CD4-positive, alpha-beta memory T cell (primary cell): ENCODE data around the gene MAP6. TPM values are rescaled to one million over a fixed set of nuclear protein-coding genes. Genes with fewer than 3 reads are reported as not detected.

Experiments
- CTCF ChIA-PET: fragments of 350-600 bp; sonication (Branson Sonifier 250); formaldehyde crosslinking; loops from one replicate; lab custom pipeline; 2021; ENCODE audit warnings: inconsistent platforms; ENCODE audit not compliant: partially characterized antibody; lab: Charles Lee
- POLR2A ChIA-PET: fragments of 350-600 bp; sonication (Branson Sonifier 250); formaldehyde crosslinking; loops from one replicate; lab custom pipeline; 2021; ENCODE audit not compliant: partially characterized antibody; lab: Charles Lee
- DNase-seq, 5 donors: peaks; one replicate each; pipeline versions ENCODE4 v3.0.0 to v3.0.0-alpha.2; 2020 to 2022; ENCODE audit warnings: mixed read lengths in 1 of 5
- H3K27ac ChIP-seq: one replicate; pipeline ENCODE4 v1.7.0; 2013; ENCODE audit warnings: low read depth, low read length
- H3K27me3 ChIP-seq: 2 replicates; pipeline ENCODE4 v1.7.0; 2013; ENCODE audit warnings: mild to moderate bottlenecking, low read length, moderate library complexity; ENCODE audit not compliant: insufficient read depth
- H3K36me3 ChIP-seq: 2 replicates; pipeline ENCODE4 v1.7.0; 2013; ENCODE audit warnings: mild to moderate bottlenecking, low read length, moderate library complexity; ENCODE audit not compliant: insufficient read depth
- H3K4me1 ChIP-seq: 2 replicates; pipeline ENCODE4 v1.7.0; 2013; ENCODE audit warnings: mild to moderate bottlenecking, low read length, moderate library complexity; ENCODE audit not compliant: insufficient read depth
- H3K4me3 ChIP-seq, 2 donors: one replicate each; pipeline ENCODE4 v1.7.0; 2013; ENCODE audit warnings: low read length in 2 of 2, mild to moderate bottlenecking in 1 of 2
- H3K9me3 ChIP-seq, 2 donors: one replicate each; pipeline ENCODE4 v1.7.0; 2013; ENCODE audit warnings: low read length in 2 of 2, control low read depth in 1 of 2; ENCODE audit not compliant: control insufficient read depth in 1 of 2
- H3K27ac Mint-ChIP-seq, 7 donors: one replicate each; pipeline ENCODE4 v1.8.0; 2020 to 2021; ENCODE audit warnings: mixed read lengths in 7 of 7, mild to moderate bottlenecking in 6 of 7, inconsistent platforms in 3 of 7, moderate library complexity in 3 of 7
- H3K27me3 Mint-ChIP-seq, 2 donors: one replicate each; pipeline ENCODE4 v1.8.0; 2020 to 2021; ENCODE audit warnings: mixed read lengths in 2 of 2
- H3K36me3 Mint-ChIP-seq, 2 donors: one replicate each; pipeline ENCODE4 v1.8.0; 2020 to 2021; ENCODE audit warnings: mixed read lengths in 2 of 2, inconsistent platforms in 1 of 2, mild to moderate bottlenecking in 1 of 2
- H3K4me1 Mint-ChIP-seq, 4 donors: one replicate each; pipeline ENCODE4 v1.8.0; 2020 to 2021; ENCODE audit warnings: mixed read lengths in 4 of 4, mild to moderate bottlenecking in 1 of 4
- H3K4me3 Mint-ChIP-seq, 8 donors: one replicate each; pipeline ENCODE4 v1.8.0; 2020 to 2021; ENCODE audit warnings: mixed read lengths in 8 of 8, mild to moderate bottlenecking in 7 of 8, moderate library complexity in 6 of 8, inconsistent platforms in 3 of 8
- H3K9me3 Mint-ChIP-seq, 8 donors: one replicate each; pipeline ENCODE4 v1.8.0; 2020 to 2021; ENCODE audit warnings: mixed read lengths in 8 of 8, mild to moderate bottlenecking in 5 of 8, inconsistent platforms in 3 of 8, moderate library complexity in 1 of 8
- intact Hi-C: fragments of 100-400 bp; cut with micrococcal nuclease; formaldehyde crosslinking; loops from one replicate; pipeline ENCODE4 v1.15.1; 2023
- polyA plus RNA-seq, 2 donors: library from polyadenylated mRNA; unstranded; fragments of 300-500 nt; fragmentation: Illumina TruSeq; gene quantifications; one replicate each; pipeline ENCODE4 v1.2.3, GENCODE V29; 2021
- total RNA-seq, 2 experiments: library from RNA; stranded (reverse); gene quantifications; one replicate each; pipeline ENCODE4 v1.2.3, GENCODE V29; 2021

MAP6 gene
- total and polyA plus RNA-seq, 4 experiments from 2014 or later, result not detected

- intact Hi-C loops, result no loop called here
- no peak for DNase-seq
- no peak overlapping the region for H3K4me3 Mint-ChIP-seq
- Histone ChIP-seq H3K9me3 (no peaks in the 10 kb centered on the region), H3K4me1 (peaks cover 20% of the 10 kb centered on the region), H3K27me3 (no peaks in the 10 kb centered on the region), H3K36me3 (peaks cover 15% of the 10 kb centered on the region), H3K4me3 (no peak overlapping the region), H3K27ac (no peak overlapping the region)
- H3K27me3 Mint-ChIP-seq, result no peaks in the 10 kb centered on the region
- H3K9me3 Mint-ChIP-seq, result no peaks in the 10 kb centered on the region
- H3K36me3 Mint-ChIP-seq, result peaks cover 9 to 37% of the 10 kb centered on the region in 2 donors
- ChIA-PET POLR2A (no interaction called here), CTCF (interaction anchor here (0.8 to 1.5 kb wide), 2 partner anchors 10 to 13 kb away, joined by 3 to 4 read pairs; no protein-coding TSS in a partner anchor)
- peaks cover 12 to 49% (median 33%) of the 10 kb centered on the region in 4 donors for H3K4me1 Mint-ChIP-seq
- peak overlapping the region in 3 of 7 donors; percentile 23 to 47 (median 47) for H3K27ac Mint-ChIP-seq
These were observed 103.5 kb downstream of the MAP6 start for GRCh38 chr11:75565221-75565814.

GRCh38 chr11:75563978-75564552 is 104.8 kb downstream of the MAP6 start:
- no peaks in the 10 kb centered on the region for H3K9me3 ChIP-seq
- no peak overlapping the region for H3K4me3 ChIP-seq
- ChIA-PET POLR2A (no interaction called here), CTCF (interaction anchor here (1.5 kb wide), 1 partner anchor 11 kb away, joined by 4 read pairs; no protein-coding TSS in a partner anchor)
- H3K4me1 ChIP-seq, result peaks cover 20% of the 10 kb centered on the region
- Mint-ChIP-seq H3K36me3 (peaks cover 9 to 30% of the 10 kb centered on the region in 2 donors), H3K4me1 (peaks cover 12 to 49% (median 33%) of the 10 kb centered on the region in 4 donors), H3K27ac (peak overlapping the region; percentile 77 to 98 (median 92)), H3K4me3 (peak overlapping the region; percentile 75 to 99 (median 98)), H3K9me3 (no peaks in the 10 kb centered on the region), H3K27me3 (no peaks in the 10 kb centered on the region)
- no peak overlapping the region for H3K27ac ChIP-seq
- H3K36me3 ChIP-seq, result peaks cover 6% of the 10 kb centered on the region
- no peaks in the 10 kb centered on the region for H3K27me3 ChIP-seq
- no peak for DNase-seq
- intact Hi-C loops, result loop anchor here (2.0 kb wide), 1 partner anchor 37 kb away; no protein-coding TSS in a partner anchor

GRCh38 chr11:75563501-75563977 is 105.3 kb downstream of the MAP6 start:
- H3K4me1 ChIP-seq, result peaks cover 20% of the 10 kb centered on the region
- intact Hi-C loops, result loop anchor here (2.0 kb wide), 1 partner anchor 37 kb away; no protein-coding TSS in a partner anchor
- Mint-ChIP-seq H3K27me3 (no peaks in the 10 kb centered on the region), H3K4me3 (peak overlapping the region; percentile 75 to 99 (median 98)), H3K9me3 (no peaks in the 10 kb centered on the region), H3K36me3 (peaks cover 3 to 25% of the 10 kb centered on the region in 2 donors), H3K4me1 (peaks cover 12 to 49% (median 33%) of the 10 kb centered on the region in 4 donors), H3K27ac (peak overlapping the region; percentile 77 to 98 (median 93))
- H3K4me3 ChIP-seq, result no peak overlapping the region
- ChIA-PET CTCF (no interaction called here), POLR2A (no interaction called here)
- peak overlapping the region; percentile 71 for H3K27ac ChIP-seq
- no peak for DNase-seq
- H3K9me3 ChIP-seq, result no peaks in the 10 kb centered on the region
- H3K27me3 ChIP-seq, result no peaks in the 10 kb centered on the region
- H3K36me3 ChIP-seq, result peaks cover under 1% of the 10 kb centered on the region

GRCh38 chr11:75562836-75563484 is 105.9 kb downstream of the MAP6 start:
- Histone ChIP-seq H3K36me3 (no peaks in the 10 kb centered on the region), H3K9me3 (no peaks in the 10 kb centered on the region), H3K4me1 (peaks cover 20% of the 10 kb centered on the region), H3K4me3 (peak overlapping the region; percentile 86 to 96), H3K27ac (peak overlapping the region; percentile 71), H3K27me3 (no peaks in the 10 kb centered on the region)
- peaks cover 12 to 49% (median 33%) of the 10 kb centered on the region in 4 donors for H3K4me1 Mint-ChIP-seq
- H3K27ac Mint-ChIP-seq, result peak overlapping the region; percentile 91 to 98 (median 96)
- H3K36me3 Mint-ChIP-seq, result peaks cover 0 to 20% of the 10 kb centered on the region in 2 donors
- H3K4me3 Mint-ChIP-seq, result peak overlapping the region; percentile 93 to 99 (median 99)
- DNase-seq, result no peak
- intact Hi-C loops, result loop anchor here (1.0 to 2.0 kb wide), 2 partner anchors 20 to 36 kb away; no protein-coding TSS in a partner anchor
- ChIA-PET POLR2A (interaction anchor here (1.3 to 3.0 kb wide), 9 partner anchors 9 to 287 kb away, joined by 3 to 15 read pairs (median 4); no protein-coding TSS in a partner anchor), CTCF (interaction anchor here (1.2 kb wide), 1 partner anchor 15 kb away, joined by 3 read pairs; no protein-coding TSS in a partner anchor)
- H3K9me3 Mint-ChIP-seq, result no peaks in the 10 kb centered on the region
- H3K27me3 Mint-ChIP-seq, result no peaks in the 10 kb centered on the region

- H3K4me1 Mint-ChIP-seq, result peaks cover 12 to 49% (median 33%) of the 10 kb centered on the region in 4 donors
- H3K4me3 Mint-ChIP-seq, result peak within 1 kb of the TSS; percentile 93 to 99 (median 99)
- Histone ChIP-seq H3K36me3 (no peaks in the 10 kb centered on the region), H3K4me1 (peaks cover 20% of the 10 kb centered on the region), H3K4me3 (peak within 1 kb of the TSS; percentile 86 to 96), H3K27me3 (no peaks in the 10 kb centered on the region), H3K9me3 (no peaks in the 10 kb centered on the region), H3K27ac (peak within 1 kb of the TSS; percentile 71)
- ChIA-PET CTCF (interaction anchor here (1.2 to 1.4 kb wide), 2 partner anchors 13 to 16 kb away, joined by 3 read pairs; no protein-coding TSS in a partner anchor), POLR2A (interaction anchor here (1.0 to 3.0 kb wide), 10 partner anchors 9 to 286 kb away, joined by 3 to 15 read pairs (median 4); no protein-coding TSS in a partner anchor)
- no peaks in the 10 kb centered on the region for H3K9me3 Mint-ChIP-seq
- peak within 1 kb of the TSS; percentile 91 to 98 (median 96) for H3K27ac Mint-ChIP-seq
- intact Hi-C loops, result loop anchor here (1.0 to 2.0 kb wide), 2 partner anchors 21 to 35 kb away; no protein-coding TSS in a partner anchor
- DNase-seq, result peak; percentile 43 to 67 (median 49)
- no peaks in the 10 kb centered on the region for H3K27me3 Mint-ChIP-seq
- peaks cover 0 to 16% of the 10 kb centered on the region in 2 donors for H3K36me3 Mint-ChIP-seq
These were observed 106.6 kb downstream of the MAP6 start, which contains the start of gene SERPINH1 for GRCh38 chr11:75562048-75562835. Gene SERPINH1 (plus strand): TSS chr11:75562253. CDS start chr11:75566350, 4,097 bp downstream.

- Histone ChIP-seq H3K36me3 (no peaks in the 10 kb centered on the region), H3K4me3 (peak overlapping the region; percentile 86 to 96), H3K9me3 (no peaks in the 10 kb centered on the region), H3K27me3 (no peaks in the 10 kb centered on the region), H3K4me1 (peaks cover 20% of the 10 kb centered on the region), H3K27ac (peak overlapping the region; percentile 71)
- intact Hi-C loops, result loop anchor here (1.0 to 2.0 kb wide), 2 partner anchors 22 to 35 kb away; no protein-coding TSS in a partner anchor
- H3K36me3 Mint-ChIP-seq, result peaks cover 0 to 14% of the 10 kb centered on the region in 2 donors
- peak overlapping the region; percentile 91 to 98 (median 96) for H3K27ac Mint-ChIP-seq
- POLR2A ChIA-PET, result interaction anchor here (0.6 to 3.0 kb wide), 10 partner anchors 8 to 319 kb away, joined by 3 to 15 read pairs (median 4); no protein-coding TSS in a partner anchor
- no peaks in the 10 kb centered on the region for H3K9me3 Mint-ChIP-seq
- H3K27me3 Mint-ChIP-seq, result no peaks in the 10 kb centered on the region
- DNase-seq, result no peak
- H3K4me3 Mint-ChIP-seq, result peak overlapping the region; percentile 93 to 99 (median 99)
- CTCF ChIA-PET, result interaction anchor here (1.2 to 1.7 kb wide), 5 partner anchors 8 to 16 kb away, joined by 3 to 4 read pairs (median 3); no protein-coding TSS in a partner anchor
- peaks cover 12 to 49% (median 33%) of the 10 kb centered on the region in 4 donors for H3K4me1 Mint-ChIP-seq
These were observed 107.3 kb downstream of the MAP6 start for GRCh38 chr11:75561426-75562047.
